Natural killer cell (primary cell): Measurements from ENCODE around the gene BCAP31. TPM values are rescaled to one million over a fixed set of nuclear protein-coding genes. Genes with fewer than 3 reads are reported as not detected.

Experiments used
- ATAC-seq, 3 donors: fragments of 150-1000 bp in 2 of 3; fragments of 200-7000 bp in 1 of 3; cut with Tn5 transposase; 1 replicate in 1 of 3; 2 replicates in 2 of 3; pipeline ENCODE4 v1.10.0; 2021; ENCODE audit warnings: mild to moderate bottlenecking in 2 of 3, moderate library complexity in 2 of 3
- DNase-seq, 2 donors: peaks; one replicate each; pipeline versions ENCODE4 v3.0.0 to v3.0.0-alpha.2; 2013 to 2021; ENCODE audit warnings: mixed read lengths in 1 of 2
- H3K27ac ChIP-seq: one replicate; pipeline ENCODE4 v1.5.1; 2013; ENCODE audit warnings: mild to moderate bottlenecking, low read length
- H3K27me3 ChIP-seq: one replicate; pipeline ENCODE4 v1.6.1; 2013; ENCODE audit warnings: low read length; ENCODE audit not compliant: control insufficient read depth, insufficient read depth
- H3K36me3 ChIP-seq: one replicate; pipeline ENCODE4 v1.6.1; 2013; ENCODE audit warnings: low read length; ENCODE audit not compliant: control insufficient read depth, insufficient read depth
- H3K4me1 ChIP-seq: one replicate; pipeline ENCODE4 v1.6.1; 2013; ENCODE audit warnings: low read length; ENCODE audit not compliant: control insufficient read depth, insufficient read depth
- H3K4me3 ChIP-seq: one replicate; pipeline ENCODE4 v1.5.1; 2013; ENCODE audit warnings: low read length
- H3K9me3 ChIP-seq: one replicate; pipeline ENCODE4 v1.6.1; 2013; ENCODE audit warnings: low read length; ENCODE audit not compliant: control insufficient read depth, insufficient read depth
- H3K27ac Mint-ChIP-seq, 2 donors: one replicate each; pipeline ENCODE4 v1.8.0; 2022; ENCODE audit warnings: mild to moderate bottlenecking in 2 of 2, mixed read lengths in 2 of 2, moderate library complexity in 1 of 2
- H3K27me3 Mint-ChIP-seq, 2 donors: one replicate each; pipeline ENCODE4 v1.8.0; 2022; ENCODE audit warnings: low read depth in 2 of 2, mixed read lengths in 2 of 2
- H3K36me3 Mint-ChIP-seq: one replicate; pipeline ENCODE4 v1.8.0; 2022; ENCODE audit warnings: mixed read lengths
- H3K4me1 Mint-ChIP-seq, 2 donors: one replicate each; pipeline ENCODE4 v1.8.0; 2022; ENCODE audit warnings: mixed read lengths in 2 of 2
- H3K4me3 Mint-ChIP-seq: one replicate; pipeline ENCODE4 v1.8.0; 2022; ENCODE audit warnings: mild to moderate bottlenecking, moderate library complexity, mixed read lengths
- H3K9me3 Mint-ChIP-seq, 2 donors: one replicate each; pipeline ENCODE4 v1.8.0; 2022; ENCODE audit warnings: mixed read lengths in 2 of 2
- CTCF ChIP-seq: fragments of 200-600 bp; IDR thresholded peaks from one replicate; pipeline ENCODE4 v1.8.0; 2022; ENCODE audit warnings: antibody characterized with exemption
- WGBS: methylation state at CpG from one replicate; pipeline ENCODE4 v1.1.7; 2013; ENCODE audit warnings: missing lambda C conversion rate; ENCODE audit not compliant: insufficient coverage; 5-methylcytosine and 5-hydroxymethylcytosine counted together
- intact Hi-C: fragments of 100-400 bp; cut with micrococcal nuclease; formaldehyde crosslinking; loops from one replicate; pipeline ENCODE4 v1.14.2; 2022
- total RNA-seq, 4 donors: library from RNA; stranded (reverse); fragments of 120-200 nt in 1 of 4; gene quantifications; one replicate each; pipeline versions ENCODE4 v1.2.3 to v1.2.4, GENCODE V29; 2013 to 2022

The BCAP31 gene
- 100 to 1,000 TPM; 109 to 131 (median 119) TPM for total RNA-seq
- 120 TPM for total RNA-seq (2013)

- Mint-ChIP-seq H3K27me3 (no peaks in the 10 kb centered on the region), H3K4me3 (peak within 1 kb of the TSS; percentile 85), H3K9me3 (no peaks in the 10 kb centered on the region), H3K4me1 (peaks cover 18 to 29% of the 10 kb centered on the region in 2 donors), H3K36me3 (no peaks in the 10 kb centered on the region), H3K27ac (peak within 1 kb of the TSS; percentile 74 to 85)
- Histone ChIP-seq H3K4me1 (peaks cover 60% of the 10 kb centered on the region), H3K4me3 (peak within 1 kb of the TSS; percentile 58), H3K9me3 (no peaks in the 10 kb centered on the region), H3K36me3 (peaks cover 18% of the 10 kb centered on the region), H3K27ac (peak within 1 kb of the TSS; percentile 85), H3K27me3 (no peaks in the 10 kb centered on the region)
- ATAC-seq: peak; percentile 79 to 90 (median 81)
- DNase-seq: peak; percentile 88 to 93
- no peak for TF ChIP-seq CTCF
- intact Hi-C loops: no loop called here
- WGBS: under 1% methylated on average over 58 of the region's 88 CpGs
Observed at GRCh38 chrX:153724252-153725038, at the start of gene BCAP31, which contains the start of gene ABCD1. Gene BCAP31 (minus strand): TSS chrX:153724387. CDS start chrX:153723244, 1,143 bp downstream. Gene ABCD1 (plus strand): TSS chrX:153724856. CDS start chrX:153725267, 411 bp downstream.

- no peak overlapping the region for H3K4me3 Mint-ChIP-seq
- H3K9me3 ChIP-seq: no peaks in the 10 kb centered on the region
- no peak overlapping the region for H3K4me3 ChIP-seq
- no peak for DNase-seq
- TF ChIP-seq CTCF: no peak
- no peak for ATAC-seq
- intact Hi-C loops: no loop called here
- H3K27ac ChIP-seq: no peak overlapping the region
- H3K36me3 ChIP-seq: no peaks in the 10 kb centered on the region
- peaks cover under 1% of the 10 kb centered on the region for H3K4me1 ChIP-seq
- H3K4me1 Mint-ChIP-seq: peaks cover 0 to 1% of the 10 kb centered on the region in 2 donors
- H3K36me3 Mint-ChIP-seq: no peaks in the 10 kb centered on the region
- no peaks in the 10 kb centered on the region for H3K27me3 Mint-ChIP-seq
- no peak overlapping the region for H3K27ac Mint-ChIP-seq
- H3K9me3 Mint-ChIP-seq: no peaks in the 10 kb centered on the region
- 92% methylated on average over 23 of the region's 23 CpGs for WGBS
- no peaks in the 10 kb centered on the region for H3K27me3 ChIP-seq
Observed at GRCh38 chrX:153773218-153773611, 49.0 kb upstream of the BCAP31 start.

- Histone ChIP-seq H3K9me3 (no peaks in the 10 kb centered on the region), H3K4me3 (no peak overlapping the region), H3K36me3 (no peaks in the 10 kb centered on the region), H3K4me1 (peaks cover 6% of the 10 kb centered on the region), H3K27me3 (no peaks in the 10 kb centered on the region), H3K27ac (no peak overlapping the region)
- Mint-ChIP-seq H3K9me3 (no peaks in the 10 kb centered on the region), H3K4me3 (no peak overlapping the region), H3K27ac (no peak overlapping the region), H3K36me3 (no peaks in the 10 kb centered on the region), H3K27me3 (no peaks in the 10 kb centered on the region), H3K4me1 (peaks cover 0 to 5% of the 10 kb centered on the region in 2 donors)
- ATAC-seq: no peak
- intact Hi-C loops: no loop called here
- DNase-seq: no peak
- WGBS: 77% methylated on average over 17 of the region's 21 CpGs
- no peak for TF ChIP-seq CTCF
Observed at GRCh38 chrX:153772316-153773217, 48.4 kb upstream of the BCAP31 start.
